NCI-H1694 (cell line): Measurements from ENCODE around the gene COL9A3.
"Not testable (repeated sequence)": the region's sequence is repeated elsewhere in the genome, so short reads cannot be mapped to it uniquely, and the experiment has no call there.

ENCODE experiments used
- DNase-seq: peaks from one replicate; lab custom pipeline; 2025; lab: John Stamatoyannopoulos, UW

COL9A3 gene

DNA sequence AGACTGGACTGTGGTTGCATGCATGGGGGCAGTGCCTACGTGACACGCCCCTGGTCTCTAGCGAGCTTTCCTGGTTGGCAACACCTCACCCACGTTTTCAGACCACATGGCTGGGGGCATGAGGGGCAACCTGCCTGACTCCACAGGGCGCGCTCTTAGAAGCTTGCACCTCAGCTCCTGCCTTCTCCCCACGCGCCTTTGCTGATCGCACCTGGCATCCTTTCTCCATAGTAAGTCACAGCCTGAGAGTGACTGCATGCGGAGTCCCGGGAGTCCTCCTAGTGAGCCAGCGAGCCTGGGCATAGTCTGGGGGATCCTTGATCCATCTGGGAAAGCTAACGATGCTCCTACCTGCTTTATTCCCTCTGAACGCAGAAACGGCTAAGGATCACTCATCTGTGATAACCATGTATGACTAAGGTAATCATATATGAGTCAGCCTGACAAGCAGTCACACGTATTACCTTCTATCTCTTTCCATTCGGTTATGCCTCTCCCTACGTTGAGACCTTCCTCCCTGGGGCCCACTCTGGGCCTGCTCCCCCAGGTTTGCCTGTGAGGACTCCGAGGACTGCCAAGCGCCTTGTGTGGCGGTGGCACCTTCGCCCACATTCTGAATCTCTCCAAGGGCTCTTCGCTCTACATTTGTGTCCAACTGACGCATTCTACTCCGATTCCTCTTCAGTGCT is 40.2 kb downstream of the COL9A3 start:
- no peak for DNase-seq

DNA sequence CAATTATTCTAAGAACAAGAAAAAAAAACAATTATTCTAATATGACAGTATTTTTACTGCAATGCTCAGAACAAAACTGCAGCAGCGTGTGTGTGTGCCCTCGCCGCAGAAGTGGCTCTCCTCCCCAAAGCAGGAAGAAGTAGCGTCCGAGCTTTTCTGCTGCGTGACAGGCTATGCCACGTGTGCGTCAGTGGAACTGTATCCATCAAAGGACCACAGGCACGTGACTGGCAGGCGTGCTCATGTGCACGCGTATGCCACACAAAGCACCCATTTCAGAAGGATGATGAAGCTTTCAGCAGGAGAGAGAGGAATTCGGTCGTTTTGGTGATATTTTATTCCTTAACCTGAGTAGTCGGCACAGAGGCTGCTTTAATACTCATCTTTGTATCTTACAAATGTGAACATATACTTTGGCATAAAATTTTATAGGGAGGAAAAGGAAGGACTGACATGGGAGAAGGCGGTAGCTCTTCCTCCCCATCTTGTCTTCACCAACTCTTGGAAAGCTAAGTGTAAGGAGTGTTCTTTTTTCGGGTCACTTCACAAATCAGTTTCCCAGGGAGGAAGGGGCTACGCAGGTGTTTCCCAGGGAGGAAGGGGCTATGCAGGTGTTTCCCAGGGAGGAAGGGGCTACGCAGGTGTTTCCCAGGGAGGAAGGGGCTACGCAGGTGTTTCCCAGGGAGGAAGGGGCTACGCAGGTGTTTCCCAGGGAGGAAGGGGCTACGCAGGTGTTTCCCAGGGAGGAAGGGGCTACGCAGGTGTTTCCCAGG is 41.4 kb downstream of the COL9A3 start:
- DNase-seq = no peak

DNA sequence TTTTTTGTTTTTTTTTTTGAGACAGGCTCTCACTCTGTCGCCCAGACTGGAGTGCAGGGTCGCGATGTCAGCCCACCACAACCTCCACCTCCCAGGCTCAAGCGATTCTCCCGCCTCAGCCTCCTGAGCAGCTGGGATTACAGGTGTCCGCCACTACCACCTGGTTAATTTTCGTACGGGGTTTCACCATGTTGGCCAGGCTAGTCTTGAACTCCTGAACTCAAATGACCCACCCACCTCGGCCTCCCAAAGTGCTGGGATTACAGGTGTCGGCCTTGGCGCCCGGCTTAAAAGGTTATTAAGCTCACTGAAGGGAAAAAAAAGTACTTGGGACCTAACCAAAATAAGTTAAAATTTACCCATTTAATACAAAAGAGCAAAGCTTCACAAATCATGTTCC is 42.9 kb downstream of the COL9A3 start:
- no peak for DNase-seq

DNA sequence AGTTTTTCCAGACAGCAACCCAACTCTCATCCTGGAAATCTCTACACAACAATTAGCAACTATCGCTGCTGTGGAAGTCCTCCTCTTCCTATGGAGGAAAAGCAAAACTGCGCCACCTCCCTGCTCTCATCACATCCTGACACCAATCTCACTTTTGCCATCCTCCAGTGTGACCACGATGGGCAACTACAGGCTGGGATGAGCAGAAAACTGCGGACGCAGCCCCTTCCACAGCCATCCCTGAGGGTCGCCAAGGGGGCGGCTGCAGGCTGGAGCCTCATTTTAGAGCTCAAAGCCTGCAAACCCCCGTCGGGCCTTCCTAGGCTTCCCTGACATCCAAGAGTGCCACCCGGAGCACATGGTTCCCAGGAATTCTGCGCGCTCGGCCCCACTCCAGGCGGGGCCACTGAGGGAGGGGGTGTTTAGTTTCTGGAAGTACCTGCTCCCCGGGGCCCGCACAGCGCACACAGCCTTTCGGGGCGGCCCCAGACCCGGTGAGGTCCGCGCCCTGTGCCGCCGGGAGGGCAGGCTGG is 43.6 kb downstream of the COL9A3 start:
- no peak for DNase-seq

DNA sequence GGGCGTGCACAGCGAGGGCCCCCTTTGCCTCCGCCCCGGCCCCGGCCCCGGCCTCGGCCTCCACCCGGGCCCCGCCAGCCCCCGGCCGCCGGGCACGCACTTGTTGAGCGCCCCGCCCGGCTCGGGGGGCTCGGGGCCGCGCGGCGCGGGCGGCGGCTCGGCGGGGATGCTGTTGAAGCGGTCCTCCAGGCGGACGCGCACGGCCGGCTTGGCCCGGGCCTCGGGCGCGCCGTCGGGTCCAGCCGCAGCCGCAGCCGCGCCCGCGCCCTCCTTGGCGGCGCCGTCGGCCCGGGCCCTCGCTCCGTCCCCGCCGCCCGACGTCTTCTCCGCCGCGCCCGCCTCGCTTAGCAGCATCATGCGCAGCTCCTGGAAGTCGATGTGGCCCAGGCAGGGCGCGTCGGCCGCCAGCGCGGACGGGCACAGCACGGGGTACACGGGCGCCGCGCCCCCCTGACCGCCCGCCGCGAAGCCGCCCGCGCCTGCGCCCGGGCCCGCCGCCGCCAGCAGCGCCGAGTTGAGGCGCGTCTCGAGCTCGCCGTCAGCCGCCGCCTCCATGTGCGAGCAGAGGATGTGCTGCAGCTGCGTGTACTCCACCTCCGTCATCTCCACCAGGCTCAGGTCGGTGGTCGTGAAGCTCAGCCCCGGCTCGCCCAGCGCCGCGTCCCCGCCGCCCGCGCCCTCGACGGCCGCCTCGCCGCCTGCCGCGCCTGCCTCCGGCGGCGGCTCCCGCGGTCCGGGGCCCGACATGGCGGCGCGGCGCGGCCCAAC is 44.3 kb downstream of the COL9A3 start:
- no peak for DNase-seq

DNA sequence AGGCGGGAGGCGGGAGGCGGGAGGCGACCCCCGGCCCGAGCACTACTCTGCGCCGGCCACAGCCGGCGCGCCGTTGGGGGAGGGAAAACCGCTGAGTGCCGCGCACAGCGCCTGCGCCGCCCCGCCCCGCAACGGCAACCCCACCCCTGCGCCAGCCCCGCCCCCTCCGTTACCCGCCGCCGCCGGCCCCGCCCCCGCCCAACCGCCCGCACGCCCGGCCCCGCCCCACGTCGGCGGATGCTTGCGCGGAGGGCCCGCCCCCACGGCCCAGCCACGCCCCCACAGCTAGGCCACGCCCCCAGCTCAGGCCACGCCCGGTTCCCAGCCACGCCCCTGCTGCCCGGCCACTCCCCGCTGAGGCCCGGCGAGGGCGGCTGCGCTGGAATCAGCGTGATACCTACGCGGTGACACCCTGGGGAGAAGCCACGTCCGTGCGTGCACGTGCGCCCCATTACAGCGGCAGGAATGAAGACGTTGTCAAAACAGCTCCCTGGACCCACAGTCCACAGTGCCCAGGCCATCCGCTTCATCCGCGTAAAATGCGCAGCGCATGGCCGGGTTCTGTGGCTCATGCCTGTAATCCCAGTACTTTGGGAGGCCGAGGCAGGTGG is 45.0 kb downstream of the COL9A3 start, which contains the start of gene TCFL5:
TCFL5 (minus strand) TSS at position 97 of the 611 bp plus-strand sequence. CDS start 152 bp downstream, outside the sequence.
- DNase-seq = no peak

DNA sequence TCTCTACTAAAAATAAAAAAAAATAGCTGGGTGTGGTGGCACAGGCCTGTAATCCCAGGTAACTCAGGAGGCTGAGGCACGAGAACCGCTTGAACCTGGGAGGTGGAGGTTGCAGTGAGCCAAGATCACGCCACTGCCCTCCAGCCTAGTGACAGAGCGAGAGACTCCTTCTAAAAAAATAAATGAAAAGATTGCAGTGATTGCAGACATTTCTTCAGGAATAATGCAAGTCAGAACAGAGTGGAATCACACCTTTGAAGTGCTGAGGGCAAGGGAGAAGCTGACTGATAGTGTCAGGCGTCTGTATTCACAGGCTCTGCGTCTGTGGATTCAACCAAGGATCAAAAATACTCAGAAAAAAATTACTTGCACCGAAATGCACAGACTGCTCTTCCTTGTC is 47.4 kb downstream of the COL9A3 start:
- no peak for DNase-seq

DNA sequence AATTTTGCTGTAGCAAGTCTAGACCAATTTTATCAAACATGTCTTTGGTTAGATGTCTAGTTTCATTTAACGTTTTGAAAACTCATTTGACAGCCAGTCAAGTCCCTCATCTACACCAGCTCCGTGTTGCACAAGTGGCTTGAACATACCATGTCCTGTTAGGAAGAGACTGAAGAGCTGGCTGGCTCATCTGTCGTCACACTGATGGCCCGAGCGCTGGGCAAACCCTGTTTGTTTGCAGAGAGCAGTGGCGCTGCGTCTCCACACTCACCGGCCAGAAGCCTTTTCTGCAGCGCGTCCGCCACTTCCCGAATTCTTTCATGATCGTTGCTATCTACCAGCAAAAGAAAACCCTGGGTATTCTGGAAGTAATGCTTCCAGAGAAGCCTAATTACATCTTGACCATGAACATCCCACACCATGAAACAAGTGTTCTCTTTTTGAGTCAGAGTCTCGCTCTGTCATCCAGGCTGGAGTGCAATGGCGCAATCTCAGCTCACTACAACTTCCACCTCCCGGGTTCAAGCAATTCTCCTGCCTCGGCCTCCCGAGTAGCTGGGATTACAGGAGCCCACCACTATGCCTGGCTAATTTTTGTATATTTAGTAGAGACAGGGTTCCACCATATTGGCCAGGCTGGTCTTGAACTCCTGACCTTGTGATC is 55.5 kb downstream of the COL9A3 start:
- no peak for DNase-seq

DNA sequence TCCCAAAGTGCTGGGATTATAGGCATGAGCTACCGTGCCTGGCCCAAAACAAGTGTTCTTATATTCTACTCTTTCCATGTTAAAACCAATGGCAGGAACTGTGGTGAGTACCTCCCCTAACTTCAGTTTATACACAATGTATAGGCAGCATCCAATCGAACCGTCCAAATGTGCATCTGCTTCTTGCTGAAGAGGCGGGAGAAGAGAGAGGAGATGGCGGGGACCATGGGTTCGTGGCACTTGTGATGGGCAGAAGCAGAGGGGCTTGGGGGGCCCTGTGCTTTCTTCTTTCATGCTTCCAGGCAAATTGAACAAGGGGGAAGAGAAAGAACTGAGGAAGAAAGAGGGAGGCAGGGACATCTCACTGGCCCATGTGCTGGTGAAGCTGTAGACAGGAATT is 56.0 kb downstream of the COL9A3 start:
- no peak for DNase-seq

DNA sequence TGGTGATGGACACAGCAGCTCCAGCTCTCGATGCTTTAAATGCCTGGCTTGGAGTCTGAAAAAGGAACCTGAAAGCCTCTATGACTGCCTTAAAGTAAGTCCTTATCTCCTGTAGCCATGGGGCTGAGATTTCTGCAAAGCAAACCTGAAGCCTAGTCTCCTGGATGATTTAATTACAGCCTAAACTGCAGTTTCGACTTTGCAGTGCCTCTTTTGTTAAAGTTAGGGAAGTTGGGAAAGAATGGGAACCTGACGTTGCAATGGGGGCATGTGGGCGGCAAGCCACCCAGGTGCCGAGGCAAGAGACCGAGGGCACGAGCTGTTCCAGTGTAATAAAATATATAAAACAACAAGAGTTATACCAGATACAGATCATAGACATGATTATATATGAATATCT is 56.4 kb downstream of the COL9A3 start:
- no peak for DNase-seq

DNA sequence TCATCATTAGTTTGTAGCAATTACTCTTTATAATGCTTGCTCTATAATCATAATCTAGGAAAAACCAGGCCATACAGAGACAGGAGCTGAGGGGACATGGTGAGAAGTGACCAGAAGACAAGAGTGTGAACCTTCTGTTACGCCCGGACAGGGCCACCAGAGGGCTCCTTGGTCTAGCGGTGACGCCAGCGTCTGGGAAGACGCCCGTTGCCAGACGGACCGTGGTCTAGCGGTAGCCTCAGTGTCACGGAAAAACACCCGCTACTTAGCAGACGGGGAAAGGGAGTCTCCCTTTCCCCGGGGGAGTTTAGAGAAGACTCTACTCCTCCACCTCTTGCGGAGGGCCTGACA is 56.8 kb downstream of the COL9A3 start:
- DNase-seq = not testable (repeated sequence)

DNA sequence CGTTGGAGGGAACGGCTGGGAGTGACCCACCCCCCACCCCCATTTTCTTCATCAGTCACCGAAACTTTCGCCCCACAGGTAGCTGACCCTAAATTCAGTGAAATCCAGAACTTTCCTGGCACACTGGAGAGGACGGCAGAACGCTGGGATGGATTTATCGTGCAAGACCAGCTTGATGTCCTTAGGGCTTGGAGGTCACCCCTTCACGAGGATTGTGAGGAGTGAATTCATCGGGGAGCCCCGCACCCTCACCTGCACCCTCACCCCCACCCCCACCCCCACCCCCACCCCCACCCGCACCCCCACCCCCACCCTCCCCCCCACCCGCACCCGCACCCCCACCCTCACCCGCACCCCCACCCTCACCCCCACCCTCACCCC is 58.1 kb downstream of the COL9A3 start:
- DNase-seq = no peak

DNA sequence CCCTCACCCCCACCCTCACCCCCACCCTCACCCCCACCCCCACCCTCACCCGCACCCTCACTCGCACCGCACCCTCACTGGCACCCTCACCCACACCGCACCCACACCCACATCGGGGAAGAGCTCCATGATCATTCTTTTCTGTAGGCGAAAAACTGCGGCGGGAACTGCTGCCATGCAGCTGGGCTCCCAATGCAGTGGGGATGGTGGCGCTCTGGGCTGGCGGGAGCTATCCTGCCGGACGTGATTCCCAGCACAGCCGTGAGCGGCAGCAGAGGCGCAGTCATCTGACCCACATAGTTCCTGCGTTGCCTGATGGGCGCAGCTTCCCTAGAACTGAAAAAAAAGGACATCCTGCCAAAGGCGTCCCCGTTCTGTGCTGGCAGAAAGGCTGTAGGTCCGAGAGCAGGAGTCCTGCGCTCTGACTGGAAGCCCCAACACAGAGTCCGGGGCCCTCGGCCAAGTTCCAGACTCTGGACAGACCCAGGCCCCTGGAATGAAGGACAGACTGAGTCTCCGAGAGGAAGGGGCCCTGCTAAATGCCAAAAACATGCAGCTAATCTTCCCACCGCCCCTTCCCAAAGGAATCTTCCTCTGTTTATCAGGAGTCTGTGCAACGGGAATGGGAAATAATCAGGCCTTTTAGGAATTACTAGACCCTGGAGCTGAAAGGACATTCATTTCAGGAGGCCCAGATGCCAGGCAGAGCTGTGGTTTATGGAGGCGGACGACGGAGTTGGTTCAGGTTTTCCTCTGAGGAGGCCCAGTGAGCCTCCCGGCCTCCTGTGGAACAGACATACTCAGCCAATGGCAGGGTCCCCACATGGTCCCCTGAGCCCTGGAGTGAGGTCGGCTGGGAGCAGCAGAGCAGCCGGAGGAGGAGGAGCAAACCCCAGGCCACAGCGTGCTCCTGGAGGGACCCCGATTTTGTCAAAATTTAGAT is 58.8 kb downstream of the COL9A3 start:
- peak; percentile 48 for DNase-seq

DNA sequence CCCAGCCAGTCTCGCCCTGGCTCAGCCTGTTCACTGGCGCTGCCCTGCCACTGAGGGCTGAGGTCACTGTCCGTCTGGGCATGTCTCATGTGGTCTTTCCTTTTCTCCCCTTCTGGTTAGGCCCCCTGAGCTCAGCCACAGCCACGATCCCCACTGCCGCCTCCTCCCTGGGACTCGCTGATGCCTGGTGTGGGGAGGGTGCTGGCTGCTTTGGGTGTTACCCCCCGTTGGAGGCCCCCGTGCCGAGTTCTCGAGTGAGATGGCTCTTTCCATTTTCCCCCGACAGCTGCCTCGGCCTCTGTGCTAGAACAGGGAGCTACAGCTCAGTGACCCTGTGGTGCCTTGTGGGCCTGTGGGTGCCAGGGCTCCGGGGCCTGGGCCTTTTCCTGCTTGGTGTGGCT is 59.7 kb downstream of the COL9A3 start:
- DNase-seq = no peak

DNA sequence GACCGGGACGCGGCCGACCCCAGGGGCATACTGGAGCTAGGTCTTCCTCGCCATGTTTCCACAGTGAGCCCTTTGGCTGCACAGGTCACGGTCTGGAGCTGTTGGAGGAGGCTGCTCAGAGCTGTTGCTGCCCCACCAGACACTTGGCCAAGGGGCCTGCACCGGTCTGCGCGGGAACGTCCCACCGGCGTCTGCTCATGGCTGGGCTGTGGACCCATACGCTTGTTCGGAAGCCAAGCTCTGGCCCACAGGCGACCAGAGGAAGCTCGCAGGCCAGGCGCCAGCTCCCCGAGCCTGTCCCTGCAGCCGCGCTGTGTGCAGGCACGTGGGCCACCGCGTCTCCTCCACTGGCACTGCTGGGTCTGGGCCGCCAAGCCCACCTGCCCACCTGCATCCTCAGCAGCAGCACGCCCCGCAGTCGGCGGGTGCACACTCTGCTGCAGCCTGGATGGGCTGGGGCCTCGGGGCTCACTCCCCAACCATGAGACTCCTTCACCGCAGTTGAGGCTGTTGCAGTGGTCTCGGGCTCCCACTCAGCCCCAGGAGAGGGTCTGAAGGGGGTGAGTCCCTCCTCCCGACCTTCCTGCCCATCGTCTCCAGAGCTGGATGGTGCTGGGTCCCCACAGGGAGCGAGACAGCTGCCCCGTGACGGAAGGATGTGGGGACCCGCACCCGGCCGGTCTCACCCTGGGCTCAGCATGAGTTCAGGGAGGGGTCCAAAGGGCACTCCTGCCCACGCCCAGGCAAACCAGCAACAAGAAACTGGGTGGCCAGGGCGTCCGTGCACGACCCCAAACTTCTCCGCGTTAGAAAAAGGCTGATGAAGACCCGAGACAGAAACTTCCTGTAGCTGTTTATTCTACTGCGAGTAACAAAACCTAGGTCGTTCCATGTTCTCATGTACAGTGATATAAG is 60.3 kb downstream of the COL9A3 start:
- DNase-seq = no peak

DNA sequence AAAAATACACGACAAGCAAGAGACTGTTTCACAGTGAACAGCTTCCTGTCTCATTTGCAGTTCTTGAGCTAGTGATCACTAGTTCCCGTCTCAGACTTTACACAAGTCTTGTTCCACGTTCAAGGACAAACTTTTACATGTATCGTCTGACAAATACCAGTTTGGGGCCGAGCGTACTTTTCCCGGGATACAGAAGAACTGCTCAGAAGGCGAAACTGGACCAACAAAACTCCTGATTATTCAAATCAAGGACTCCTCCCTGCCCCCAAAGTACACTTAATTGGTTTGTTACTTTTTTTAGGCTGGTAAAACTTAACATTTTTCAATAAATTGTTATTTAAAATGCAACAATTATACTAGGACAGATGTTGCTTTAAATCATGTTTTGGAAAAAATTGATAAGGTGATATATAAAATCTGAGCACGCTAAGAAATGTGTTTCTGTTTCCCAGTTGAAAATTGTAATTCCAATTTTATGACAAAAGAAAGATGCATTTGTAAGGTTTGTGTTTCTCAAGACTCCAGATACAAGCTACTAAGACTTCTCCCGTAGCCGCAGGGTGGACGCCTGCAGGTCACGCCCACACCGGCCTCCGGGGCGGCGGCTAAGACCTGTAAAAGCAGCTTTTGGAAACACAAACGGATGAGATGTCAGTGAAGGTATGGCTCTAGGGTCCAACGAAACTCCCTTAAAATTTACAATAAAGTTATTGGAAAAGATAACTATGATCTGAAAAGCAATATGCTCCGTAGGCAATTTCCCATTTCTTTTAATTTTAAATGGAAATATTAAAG is 61.6 kb downstream of the COL9A3 start:
- no peak for DNase-seq

DNA sequence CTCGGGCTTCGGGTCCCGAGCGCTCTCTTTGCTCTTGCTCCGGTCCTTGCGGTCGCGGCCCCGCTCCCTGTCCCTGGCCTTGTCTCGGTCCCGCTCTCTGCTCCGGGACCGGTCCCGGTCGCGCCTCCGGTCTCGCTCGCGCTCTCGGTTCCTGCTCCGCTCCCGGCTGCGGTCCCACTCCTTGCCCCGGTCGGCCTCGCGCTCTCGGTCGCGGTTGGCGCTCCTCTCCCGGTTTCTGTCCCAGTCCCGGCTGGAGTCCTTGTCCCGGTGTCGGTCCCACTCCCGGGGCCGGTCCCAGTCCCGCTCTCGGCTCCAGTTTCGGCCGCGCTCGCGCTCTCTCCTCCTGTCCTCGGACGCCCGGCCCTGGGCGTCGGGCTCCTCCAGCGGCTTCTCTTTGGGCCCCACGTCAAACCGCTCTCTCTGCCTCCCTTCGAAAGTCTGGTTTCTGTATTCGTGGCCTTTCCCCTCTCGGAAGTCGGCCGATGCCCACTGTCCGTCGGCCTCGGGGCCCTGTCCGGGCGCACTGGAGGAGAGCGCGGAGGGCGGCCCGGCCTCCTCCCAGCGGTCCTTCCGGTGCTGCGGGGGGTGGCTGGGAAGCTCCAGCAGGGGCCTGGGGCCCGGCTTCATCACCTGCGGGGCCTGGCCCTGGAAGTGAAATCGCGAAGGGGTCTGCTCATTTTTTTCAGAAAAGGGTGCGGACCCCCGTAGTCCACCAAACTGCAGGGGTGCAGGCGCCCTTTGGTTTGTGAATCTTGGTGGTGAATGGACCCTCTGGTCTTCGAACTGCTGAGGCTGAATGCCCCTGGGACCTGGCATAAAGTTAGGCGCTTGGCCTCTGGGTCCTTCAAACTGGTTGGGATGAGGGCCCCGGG is 62.7 kb downstream of the COL9A3 start:
- DNase-seq = no peak
